HG03025 (cell line): Measurements from ENCODE around the gene FXYD4.
A peak's percentile ranks its signal among the peaks of the same experiment; 100 is the strongest.

Experiments
- ATAC-seq: cut with Tn5 transposase; IDR thresholded peaks from one replicate; pipeline ENCODE4 v1.9.1; 2021; ENCODE audit warnings: mild to moderate bottlenecking, moderate library complexity; ENCODE audit not compliant: unreplicated experiment, low FRiP score

FXYD4 gene

GRCh38 chr10:43343126-43343525 is 28.3 kb upstream of the FXYD4 start:
- no peak for ATAC-seq

GRCh38 chr10:43344051-43344450 is 27.4 kb upstream of the FXYD4 start:
- ATAC-seq: no peak

- no peak for ATAC-seq
These were observed 23.4 kb upstream of the FXYD4 start for GRCh38 chr10:43347997-43348396.

GRCh38 chr10:43348511-43349312 is 22.7 kb upstream of the FXYD4 start:
- ATAC-seq: peak; percentile 91

GRCh38 chr10:43350156-43350555 is 21.3 kb upstream of the FXYD4 start:
- no peak for ATAC-seq

- ATAC-seq: no peak
These were observed 20.8 kb upstream of the FXYD4 start for GRCh38 chr10:43350686-43351085.

- no peak for ATAC-seq
These were observed 20.1 kb upstream of the FXYD4 start for GRCh38 chr10:43351301-43351700.

- no peak for ATAC-seq
These were observed 18.5 kb upstream of the FXYD4 start for GRCh38 chr10:43352951-43353350.

- no peak for ATAC-seq
These were observed 17.7 kb upstream of the FXYD4 start for GRCh38 chr10:43353495-43354329.

GRCh38 chr10:43354330-43354635 is 17.2 kb upstream of the FXYD4 start:
- no peak for ATAC-seq

GRCh38 chr10:43354879-43355380 is 16.5 kb upstream of the FXYD4 start:
- no peak for ATAC-seq

- ATAC-seq: no peak
These were observed 15.6 kb upstream of the FXYD4 start for GRCh38 chr10:43355749-43356371.

GRCh38 chr10:43360086-43360485 is 11.3 kb upstream of the FXYD4 start:
- ATAC-seq: no peak

- ATAC-seq: no peak
These were observed 9.8 kb upstream of the FXYD4 start for GRCh38 chr10:43361547-43362190.

- peak; percentile 67 for ATAC-seq
These were observed 9.1 kb upstream of the FXYD4 start for GRCh38 chr10:43362191-43362839.

- ATAC-seq: no peak
These were observed 6.4 kb upstream of the FXYD4 start for GRCh38 chr10:43365001-43365400.

GRCh38 chr10:43369921-43370320 is 1.5 kb upstream of the FXYD4 start:
- ATAC-seq: no peak

GRCh38 chr10:43370671-43371215 is 693 bp upstream of the FXYD4 start:
- ATAC-seq: no peak

GRCh38 chr10:43372765-43373361 is 1.4 kb downstream of the FXYD4 start:
- no peak for ATAC-seq

GRCh38 chr10:43373461-43373860 is 2.0 kb downstream of the FXYD4 start:
- no peak for ATAC-seq
